AG09319 (cell line): ENCODE results near the gene CACNA1E.

Experiments used
- DNase-seq: peaks from one replicate; pipeline ENCODE4 v3.0.0-alpha.2; 2010; ENCODE audit warnings: low read depth; ENCODE audit errors: extremely low read depth
- CTCF ChIP-seq: IDR thresholded peaks from 2 replicates; pipeline ENCODE4 v1.5.1; 2011; ENCODE audit warnings: low read depth, mild to moderate bottlenecking, inconsistent platforms, low read length, moderate library complexity

Gene CACNA1E

GRCh38 chr1:181632960-181633359, 149.6 kb downstream of the CACNA1E start:
- no peak for TF ChIP-seq CTCF
- no peak for DNase-seq

- TF ChIP-seq CTCF, result no peak
- DNase-seq, result no peak
Observed at GRCh38 chr1:181635110-181635509, 151.8 kb downstream of the CACNA1E start.

- no peak for TF ChIP-seq CTCF
- DNase-seq, result no peak
Observed at GRCh38 chr1:181637998-181638397, 154.7 kb downstream of the CACNA1E start.

- DNase-seq, result no peak
- TF ChIP-seq CTCF, result no peak
Observed at GRCh38 chr1:181640956-181641355, 157.6 kb downstream of the CACNA1E start.

GRCh38 chr1:181643631-181644030, 160.3 kb downstream of the CACNA1E start:
- TF ChIP-seq CTCF, result no peak

GRCh38 chr1:181645171-181645570, 161.9 kb downstream of the CACNA1E start:
- TF ChIP-seq CTCF, result no peak

More at GRCh38 chr1:181643631-181644030, 160.3 kb downstream of the CACNA1E start:
- DNase-seq, result no peak

GRCh38 chr1:181646710-181647109, 163.4 kb downstream of the CACNA1E start:
- no peak for DNase-seq
- no peak for TF ChIP-seq CTCF

More at GRCh38 chr1:181645171-181645570, 161.9 kb downstream of the CACNA1E start:
- DNase-seq, result no peak
